HG02642 (cell line): ENCODE results near the gene CFAP68.
"Not testable (repeated sequence)": the region's sequence is repeated elsewhere in the genome, so short reads cannot be mapped to it uniquely, and the experiment has no call there.

ENCODE experiments used
- ATAC-seq: cut with Tn5 transposase; IDR thresholded peaks from one replicate; pipeline ENCODE4 v1.9.1; 2021; ENCODE audit warnings: mild to moderate bottlenecking; ENCODE audit not compliant: unreplicated experiment, poor library complexity

CFAP68 gene

DNA sequence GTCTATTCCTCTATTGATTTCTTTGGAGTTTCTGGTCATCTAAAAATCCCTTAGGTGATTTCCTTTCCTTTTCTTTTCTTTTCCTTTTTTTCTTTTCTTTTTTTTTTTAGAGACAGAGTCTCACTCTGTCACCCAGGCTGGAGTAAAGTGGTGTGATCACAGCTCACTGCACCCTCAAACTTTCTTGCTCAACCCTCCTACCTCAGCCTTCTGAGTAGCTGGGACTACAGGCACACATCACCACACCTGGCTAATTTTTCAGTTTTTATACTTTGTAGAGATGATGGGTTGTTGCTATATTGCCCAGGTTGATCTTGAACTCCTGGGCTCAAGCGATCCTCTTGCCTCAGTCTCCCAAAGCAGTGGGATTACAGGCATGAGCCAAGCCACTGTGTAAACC, 37.4 kb downstream of the CFAP68 start:
- ATAC-seq, result no peak

DNA sequence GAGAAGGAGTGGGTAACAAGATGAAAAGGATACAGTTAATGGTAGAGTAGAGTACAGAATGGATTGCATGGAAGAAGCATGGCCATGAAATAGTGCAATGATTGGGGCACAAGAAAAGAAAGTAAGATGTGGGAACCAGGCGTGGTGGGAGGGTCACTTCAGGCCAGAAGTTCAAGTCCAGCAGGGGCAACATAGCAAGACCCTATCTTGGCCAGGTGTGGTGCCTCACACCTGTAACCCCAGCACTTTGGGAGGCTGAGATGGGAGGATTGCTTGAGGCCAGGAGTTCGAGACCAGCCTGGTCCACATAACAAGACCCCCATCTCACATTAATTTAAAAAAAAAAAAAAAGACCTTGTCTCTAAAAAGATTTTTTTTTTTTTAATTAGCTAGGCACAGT, 38.0 kb downstream of the CFAP68 start:
- ATAC-seq, result no peak

DNA sequence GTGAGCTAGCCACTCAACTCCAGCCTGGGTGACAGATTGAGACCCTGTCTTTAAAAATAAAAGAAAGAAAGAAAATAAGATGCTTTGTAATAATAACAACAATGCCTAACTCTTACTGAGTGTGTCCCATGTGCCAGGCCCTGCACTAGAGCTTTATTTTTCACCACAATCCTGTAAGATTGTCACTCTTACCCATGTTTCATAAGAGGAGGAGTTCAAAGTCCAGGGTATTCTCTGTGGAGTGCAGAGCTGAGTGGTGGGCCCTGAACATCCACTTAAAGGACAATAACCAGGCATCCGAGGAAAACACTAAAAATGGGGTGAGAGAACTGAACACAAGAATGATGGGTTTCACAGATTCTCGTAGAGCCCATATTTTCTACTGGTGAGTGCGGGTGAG, 38.4 kb downstream of the CFAP68 start:
- no peak for ATAC-seq

DNA sequence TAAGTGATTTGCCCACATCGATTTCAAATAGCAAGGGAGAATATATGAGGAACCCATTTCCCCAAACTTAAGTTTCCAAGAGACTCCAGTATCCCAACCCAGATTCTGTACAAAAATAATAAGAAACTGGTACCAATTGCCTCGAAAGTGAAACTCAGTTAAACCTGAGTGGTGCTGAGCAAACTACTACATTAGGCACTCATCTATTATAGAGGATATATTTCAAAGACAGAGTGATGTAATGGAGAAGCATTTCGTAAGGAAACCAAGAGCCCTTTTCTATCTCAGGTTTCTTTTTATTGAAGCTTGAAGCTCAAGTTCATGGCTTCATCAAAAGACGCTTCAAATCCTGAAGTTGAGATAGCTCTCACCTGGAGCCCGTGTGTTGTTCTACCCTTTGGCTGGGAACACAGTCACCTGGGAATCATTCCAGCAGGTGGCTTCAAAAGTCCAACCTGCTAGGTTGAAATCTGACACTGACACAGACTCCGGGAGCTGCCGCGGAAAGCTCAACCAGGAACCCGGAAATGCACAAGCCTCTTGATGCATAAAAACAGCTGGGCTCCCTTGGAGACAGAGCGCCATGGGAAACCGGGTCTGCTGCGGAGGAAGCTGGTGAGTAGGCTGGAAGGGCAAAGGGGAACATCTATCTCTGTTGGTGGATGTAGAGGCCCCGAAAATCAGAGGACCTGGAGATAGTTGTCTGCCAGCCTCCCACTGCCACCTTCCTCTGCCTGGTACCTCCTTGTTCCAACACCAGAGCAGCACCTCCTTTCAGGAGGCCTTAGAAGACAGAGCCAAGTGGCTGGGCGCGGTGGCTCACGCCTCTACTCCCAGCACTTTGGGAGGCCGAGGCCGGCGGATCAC, 39.3 kb downstream of the CFAP68 start, which contains the start of gene C11orf52:
C11orf52 (plus strand) TSS at position 524 of the 867 bp plus-strand sequence; CDS start at position 584, 60 bp downstream.
- ATAC-seq, result no peak

DNA sequence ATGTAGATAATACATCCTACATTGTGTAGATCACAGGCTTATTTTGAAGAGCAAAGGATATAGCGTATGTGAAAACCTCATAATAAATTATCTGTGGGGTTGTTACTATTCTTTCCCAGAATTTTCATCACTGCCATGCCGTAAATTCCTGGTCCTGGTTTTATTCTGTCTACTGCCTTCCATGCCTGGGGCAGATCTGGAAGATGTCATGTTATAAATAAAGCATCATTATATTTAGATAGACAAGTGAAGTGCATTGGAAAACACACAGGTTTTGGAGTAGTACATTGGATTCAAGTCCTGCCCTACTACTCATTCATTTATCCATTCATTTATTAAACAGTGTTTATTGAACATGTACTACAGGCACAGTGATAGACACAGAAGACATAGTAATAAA, 41.6 kb downstream of the CFAP68 start:
- ATAC-seq, result no peak

DNA sequence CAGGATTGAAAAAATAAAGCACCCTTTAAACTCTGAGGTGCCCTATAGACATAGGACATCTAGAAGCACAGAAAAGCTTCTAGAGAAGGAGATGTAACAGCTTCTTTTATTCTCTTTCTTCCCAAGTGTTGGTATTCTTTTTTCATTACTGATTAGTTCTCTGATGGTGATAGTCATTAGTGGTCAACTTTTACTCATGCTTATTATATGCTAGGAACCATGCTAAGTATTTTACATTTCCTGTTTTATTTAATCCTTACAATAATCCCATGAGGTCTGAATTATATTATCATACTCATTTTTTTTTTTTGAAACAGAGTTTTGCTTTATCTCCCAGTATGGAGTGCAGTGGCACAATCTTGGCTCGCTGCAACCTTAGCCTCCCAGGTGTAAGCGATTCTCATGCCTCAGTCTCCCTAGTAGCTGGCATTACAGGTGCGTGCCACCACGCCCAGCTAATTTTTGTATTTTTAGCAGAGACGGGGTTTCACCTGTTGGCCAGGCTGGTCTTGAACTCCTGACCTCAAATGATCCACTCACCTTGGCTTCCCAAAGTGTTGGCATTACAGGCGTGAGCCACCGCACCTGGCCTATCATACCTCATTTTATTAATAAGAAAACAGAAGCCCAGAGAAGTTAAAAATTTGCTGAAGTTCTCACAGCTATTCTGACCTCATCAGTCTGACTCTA, 42.3 kb downstream of the CFAP68 start:
- no peak for ATAC-seq

DNA sequence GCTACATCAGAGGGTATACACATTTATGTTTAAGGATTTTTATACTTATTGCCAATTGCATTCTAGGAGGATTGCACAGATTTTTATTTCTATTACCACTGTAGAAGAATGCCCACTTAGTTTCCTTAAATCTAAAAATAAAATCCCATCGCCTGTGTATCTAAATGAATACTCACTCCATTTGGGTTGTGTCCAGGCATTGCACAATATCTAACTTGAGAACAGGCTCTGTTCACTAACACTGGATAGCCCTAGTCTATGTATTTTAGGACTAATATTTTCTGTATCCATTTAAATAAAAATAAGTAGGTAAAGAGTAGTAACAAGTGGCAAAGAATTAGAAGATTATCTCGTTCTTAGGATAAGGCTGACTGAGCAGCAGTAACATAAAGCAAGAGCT, 43.5 kb downstream of the CFAP68 start:
- no peak for ATAC-seq

DNA sequence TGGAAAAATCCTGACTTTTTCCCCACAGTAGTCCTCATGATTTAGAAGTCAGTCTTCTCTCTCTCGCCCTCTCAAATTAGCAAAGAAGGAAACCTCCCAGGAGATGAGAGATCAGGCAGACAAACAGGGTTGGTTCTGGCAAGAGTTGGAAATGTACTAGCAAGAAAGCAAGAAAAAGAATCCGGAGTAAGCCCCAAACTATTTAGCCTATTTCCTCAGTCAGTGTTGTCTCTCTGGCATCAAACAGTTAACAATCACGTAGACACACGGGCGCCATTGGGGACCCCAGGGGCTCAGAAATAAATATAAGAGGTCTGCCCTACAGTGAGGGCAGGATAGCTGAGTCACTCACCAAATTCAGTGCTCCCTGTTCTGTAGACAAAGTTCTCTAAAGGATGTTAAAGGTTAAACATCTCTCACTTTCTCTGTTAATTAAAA, 44.0 kb downstream of the CFAP68 start:
- ATAC-seq, result no peak

DNA sequence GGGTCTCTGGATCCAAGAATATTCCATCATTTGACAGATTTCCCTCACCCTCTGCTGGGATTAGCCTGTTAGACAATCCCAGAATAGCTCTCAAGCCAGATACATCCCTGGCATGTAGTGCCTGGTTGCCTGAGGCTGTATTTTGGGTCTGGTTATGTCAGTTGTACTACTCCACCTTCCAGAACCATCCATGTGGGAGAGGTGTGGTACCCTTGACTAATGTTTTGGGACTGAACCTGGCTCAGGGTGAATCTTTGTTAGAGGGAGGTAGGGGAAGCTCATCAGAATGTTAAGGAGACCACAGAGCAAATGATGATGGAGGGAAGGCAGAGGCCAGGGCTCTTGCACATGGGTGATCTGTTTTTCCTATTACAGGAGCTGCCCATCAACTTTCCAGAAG, 44.6 kb downstream of the CFAP68 start:
- no peak for ATAC-seq

DNA sequence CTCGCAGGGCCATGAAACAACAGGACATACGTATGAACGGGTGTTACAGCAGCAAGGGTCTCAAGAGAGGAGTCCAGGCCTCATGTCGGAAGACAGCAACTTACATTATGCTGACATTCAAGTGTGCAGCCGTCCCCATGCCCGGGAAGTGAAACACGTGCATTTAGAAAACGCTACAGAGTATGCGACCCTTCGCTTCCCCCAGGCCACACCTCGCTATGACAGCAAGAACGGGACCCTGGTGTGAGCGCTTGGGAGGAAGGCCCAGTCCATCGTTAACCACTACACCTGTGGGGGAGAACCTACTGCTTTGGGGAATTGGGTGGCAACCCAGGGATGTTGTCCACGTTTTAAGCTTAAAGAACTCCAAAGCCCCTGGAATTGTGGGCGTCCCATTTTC, 46.6 kb downstream of the CFAP68 start:
- ATAC-seq, result no peak

DNA sequence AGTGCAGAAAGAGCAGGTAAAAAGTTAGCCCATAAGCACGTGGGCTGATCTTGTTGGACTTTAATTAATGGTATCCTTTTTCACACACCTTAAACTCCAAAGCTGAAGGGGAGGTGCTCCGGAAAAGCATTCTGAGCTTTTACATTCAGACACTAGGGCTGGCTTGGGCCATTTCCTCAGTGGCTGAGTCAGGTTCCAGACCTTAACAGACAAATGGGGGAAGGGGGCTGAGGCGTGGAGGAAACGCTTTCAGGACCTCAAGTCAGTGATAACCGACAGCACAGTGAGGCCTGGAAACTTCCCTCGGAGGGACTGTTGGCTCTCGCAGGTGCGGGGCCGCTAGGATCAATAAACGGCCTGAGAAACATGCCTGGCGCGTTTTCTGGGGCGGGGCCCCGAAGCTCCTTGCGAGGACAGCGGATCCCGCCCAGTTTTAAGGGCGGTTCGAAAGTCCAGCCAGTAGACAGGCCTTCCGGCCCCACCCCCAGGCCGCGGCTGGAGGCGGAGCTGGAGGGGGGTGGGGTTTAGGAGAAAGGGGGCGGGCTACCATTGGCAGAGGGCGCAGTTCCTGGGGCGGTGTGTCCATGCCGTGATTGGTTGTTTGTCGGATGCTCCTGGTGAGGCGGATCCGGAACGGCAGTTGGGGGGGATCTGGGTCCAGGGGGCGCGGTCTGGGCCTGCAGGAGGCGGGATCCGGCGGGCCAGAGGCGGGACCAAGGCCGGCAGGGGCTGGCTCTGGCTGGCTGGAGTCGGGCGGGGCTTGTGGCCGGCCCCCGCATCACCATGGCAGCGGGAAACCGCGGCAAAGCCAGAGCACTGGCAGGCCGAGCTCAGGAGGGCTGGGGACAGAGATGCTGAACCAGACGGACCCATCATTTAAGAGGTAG, 47.4 kb downstream of the CFAP68 start:
- peak; percentile 97 for ATAC-seq

DNA sequence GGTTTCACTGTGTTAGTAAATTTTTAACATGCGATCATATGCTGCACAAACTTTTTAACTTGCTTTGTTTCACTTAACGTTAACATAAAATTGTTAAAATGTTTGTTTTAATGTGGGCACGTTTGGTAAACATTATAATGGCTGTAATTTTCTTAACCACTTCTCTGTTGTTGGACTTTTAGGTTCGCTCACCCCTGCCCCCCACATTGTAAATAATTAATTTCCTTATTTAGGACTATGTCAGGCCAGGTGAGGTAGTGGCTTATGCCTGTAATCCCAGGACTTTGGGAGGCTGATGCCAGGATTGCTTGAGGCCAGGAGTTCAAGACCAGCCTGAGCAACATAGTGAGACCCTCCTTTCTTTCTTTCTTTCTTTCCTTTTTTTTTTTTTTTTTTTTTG, 51.1 kb downstream of the CFAP68 start:
- ATAC-seq, result no peak

DNA sequence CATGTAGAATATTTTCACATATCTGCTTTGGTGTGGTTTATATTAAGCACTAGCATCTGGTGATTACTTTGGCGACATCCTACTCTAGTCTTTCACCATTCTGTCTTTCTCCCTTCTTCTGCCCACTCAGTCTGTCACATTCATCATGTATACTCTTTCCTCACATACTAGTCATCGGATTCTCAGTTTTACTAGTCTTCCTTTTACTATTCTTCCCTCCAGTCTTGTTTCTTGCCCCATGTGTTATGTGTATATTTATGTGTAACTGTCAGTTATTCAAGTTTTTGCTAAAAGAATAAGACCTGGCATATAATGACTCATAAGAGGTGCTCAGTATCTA, 53.2 kb downstream of the CFAP68 start:
- no peak for ATAC-seq

DNA sequence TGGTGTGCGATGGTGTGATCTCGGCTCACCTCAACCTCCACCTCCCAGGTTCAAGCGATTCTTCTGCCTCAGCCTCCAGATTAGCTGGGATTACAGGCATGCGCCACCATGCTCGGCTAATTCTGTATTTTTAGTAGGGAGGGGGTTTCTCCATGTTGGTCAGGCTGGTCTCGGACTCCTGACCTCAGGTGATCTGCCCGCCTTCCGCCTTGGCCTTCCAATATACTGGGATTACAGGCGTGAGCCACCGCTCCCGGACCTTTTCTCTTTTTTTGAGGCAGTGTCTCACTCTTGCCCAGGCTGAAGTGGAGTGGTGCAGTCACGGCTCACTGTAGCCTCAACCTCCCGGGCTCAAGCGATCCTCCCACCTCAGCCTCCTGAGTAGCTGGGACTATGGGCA, 53.8 kb downstream of the CFAP68 start:
- not testable (repeated sequence) for ATAC-seq

DNA sequence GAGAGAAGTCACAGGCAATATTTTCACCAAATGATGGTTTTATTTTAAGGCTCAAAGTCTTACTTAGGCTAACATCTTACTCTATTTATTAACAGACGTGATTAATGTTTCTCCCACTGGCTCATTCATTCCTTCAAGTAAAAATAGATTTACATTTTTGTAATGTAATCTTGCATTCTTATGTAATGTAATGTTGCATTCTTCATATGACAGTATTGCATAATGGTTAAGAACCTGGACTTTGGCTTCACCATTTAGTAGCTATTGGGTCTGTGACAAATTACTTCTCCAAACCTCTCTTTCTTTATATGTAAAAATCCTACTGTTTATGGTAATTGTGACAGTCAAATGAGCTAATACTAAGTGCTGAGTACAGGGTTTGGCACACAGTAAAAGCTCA, 54.5 kb downstream of the CFAP68 start:
- ATAC-seq, result no peak

DNA sequence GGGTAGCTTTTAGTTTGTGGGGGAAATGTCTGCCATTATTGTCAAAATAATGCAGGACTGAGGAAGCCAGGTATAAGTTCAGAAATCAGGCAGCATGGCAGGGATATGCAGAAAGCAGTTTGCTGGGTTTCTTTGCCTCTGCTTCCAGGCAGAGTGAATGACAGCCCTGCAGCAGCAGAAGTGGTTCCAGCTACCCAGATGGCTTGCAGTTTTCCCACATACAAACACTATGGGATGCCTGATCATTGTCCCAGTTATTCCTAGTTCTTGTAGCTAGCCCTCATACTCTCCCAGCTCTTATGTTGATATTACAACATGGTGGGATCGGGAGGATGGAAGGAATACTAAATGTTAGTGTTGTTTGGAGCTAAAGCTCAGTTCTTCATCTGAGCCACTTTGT, 55.0 kb downstream of the CFAP68 start:
- ATAC-seq, result no peak
